UCSD-AML1 (cell line): ENCODE data around the gene EXOSC1.
"Not testable (repeated sequence)": the region's sequence is repeated elsewhere in the genome, so short reads cannot be mapped to it uniquely, and the experiment has no call there.

Source experiments
- DNase-seq: peaks from one replicate; lab custom pipeline; 2025; ENCODE audit not compliant: unreplicated experiment; lab: John Stamatoyannopoulos, UW

Gene EXOSC1, protein sequence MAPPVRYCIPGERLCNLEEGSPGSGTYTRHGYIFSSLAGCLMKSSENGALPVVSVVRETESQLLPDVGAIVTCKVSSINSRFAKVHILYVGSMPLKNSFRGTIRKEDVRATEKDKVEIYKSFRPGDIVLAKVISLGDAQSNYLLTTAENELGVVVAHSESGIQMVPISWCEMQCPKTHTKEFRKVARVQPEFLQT

DNA sequence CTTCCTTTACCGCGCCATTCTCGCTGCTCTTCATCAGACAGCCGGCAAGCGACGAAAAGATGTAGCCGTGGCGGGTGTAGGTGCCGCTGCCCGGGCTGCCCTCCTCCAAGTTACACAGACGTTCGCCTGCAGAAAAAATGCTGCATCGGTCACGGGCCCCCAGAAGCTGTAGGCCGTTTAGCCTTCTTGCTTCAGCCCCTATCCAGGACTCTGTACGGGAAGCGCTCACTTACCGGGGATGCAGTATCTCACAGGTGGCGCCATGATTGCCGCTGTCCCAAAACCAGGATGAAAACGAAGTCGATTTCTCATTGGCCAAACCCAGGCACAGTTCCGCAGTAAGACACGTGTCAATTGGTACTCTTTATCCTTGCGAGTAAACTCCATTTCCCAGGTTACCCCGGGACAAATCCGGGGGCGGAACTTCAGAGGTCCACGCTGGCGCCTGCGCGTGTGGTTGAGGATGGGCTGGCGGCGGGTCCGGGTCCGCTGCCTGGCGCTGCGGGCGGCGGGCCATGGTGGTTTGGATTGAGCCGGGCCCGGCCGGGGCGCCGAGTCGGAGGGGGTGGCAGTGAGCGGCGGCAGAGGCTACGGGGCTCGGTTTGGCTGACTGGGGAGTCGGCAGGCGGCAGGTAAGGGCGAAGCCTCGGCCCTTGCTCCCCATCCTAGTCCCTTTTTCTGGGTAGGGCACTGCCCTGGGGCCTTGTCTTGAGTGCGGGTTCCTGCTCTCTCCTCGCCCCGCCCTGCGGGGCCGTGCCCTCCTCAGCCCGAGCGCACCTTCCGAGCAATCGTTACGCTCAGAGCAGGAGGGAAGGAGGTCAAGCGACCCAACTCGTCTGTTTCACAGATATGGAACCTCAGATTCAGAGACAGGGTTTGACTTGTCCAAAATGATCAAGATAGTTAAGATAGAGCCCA lies at the start of gene EXOSC1, which contains the start of gene ZDHHC16:
Gene EXOSC1, minus strand, starts transcription at position 285 of the 918 bp plus-strand sequence. Its CDS starts 21 bp downstream, at position 264.
Gene ZDHHC16, plus strand, starts transcription at position 454 of the 918 bp plus-strand sequence. CDS start 5,501 bp downstream, outside the sequence.
- peak; percentile 90 for DNase-seq

DNA sequence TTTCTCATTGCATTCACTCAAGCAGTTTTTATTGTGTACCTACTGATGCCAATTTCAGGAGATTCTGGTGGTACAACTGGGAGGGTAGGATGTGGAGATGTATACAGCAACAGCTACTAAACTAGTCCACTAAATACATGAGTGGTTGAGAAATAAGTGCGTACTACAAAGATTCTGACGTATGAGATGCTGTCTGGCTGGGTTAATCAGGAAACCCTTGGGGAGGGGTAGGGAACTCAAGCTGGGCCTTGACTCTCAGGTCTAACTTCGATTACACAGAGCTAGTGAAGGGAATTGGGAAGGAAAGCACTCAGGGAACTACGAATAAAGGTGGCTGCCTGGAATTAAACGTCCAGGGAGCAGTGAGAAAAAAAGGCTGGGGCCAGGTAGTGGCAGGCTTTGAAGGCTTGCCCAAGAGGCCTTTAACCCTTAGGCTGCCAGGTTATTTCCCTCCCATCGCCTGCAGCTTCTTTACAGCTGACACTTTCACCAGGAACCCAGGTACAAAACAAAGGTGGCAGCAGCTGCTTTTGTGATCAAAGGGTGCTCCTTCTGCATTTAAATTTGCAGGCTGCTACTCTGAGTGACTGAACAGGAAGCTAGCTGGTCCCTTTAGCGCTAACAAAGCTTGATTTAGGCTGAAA lies 49.2 kb upstream of the EXOSC1 start:
- DNase-seq = no peak

DNA sequence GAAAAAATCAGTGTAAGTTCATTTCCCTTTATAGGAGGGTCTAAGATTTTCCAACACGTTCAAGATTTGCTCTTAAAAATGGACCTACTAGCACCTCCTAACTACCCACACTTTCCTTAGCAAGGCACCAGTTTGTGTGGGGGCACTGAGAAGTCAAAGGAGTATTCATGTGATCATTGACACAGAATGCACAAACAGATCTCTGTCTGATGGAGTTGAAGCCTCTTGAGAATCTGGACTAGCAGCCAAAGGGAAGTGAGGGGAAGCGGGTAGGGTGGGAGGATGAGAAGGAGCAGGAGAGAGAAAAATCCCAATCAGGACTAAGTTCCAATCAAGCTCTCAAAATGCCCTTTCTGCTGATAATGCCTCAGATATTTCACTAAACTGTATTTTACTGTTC lies 48.3 kb upstream of the EXOSC1 start:
- DNase-seq = no peak

DNA sequence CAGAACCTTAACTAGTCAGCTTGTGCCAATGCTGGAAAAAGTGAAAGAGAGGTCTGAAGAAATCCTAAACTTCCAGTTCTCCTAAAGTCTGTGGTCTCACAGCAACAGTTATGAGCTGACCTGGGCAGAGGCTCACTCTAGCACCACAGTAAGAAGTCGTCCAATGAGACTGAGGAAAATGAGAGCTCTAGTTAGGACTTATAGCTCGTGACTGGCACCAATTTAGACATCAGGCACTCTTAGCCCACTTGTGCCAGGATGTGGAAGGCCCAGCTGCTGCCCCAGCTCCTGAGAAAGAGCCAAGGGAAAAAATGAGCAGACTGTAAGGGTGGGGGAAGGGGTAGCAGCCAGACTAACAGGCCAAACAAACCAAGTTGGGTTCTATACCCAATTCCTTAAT lies 44.8 kb upstream of the EXOSC1 start:
- DNase-seq = no peak

DNA sequence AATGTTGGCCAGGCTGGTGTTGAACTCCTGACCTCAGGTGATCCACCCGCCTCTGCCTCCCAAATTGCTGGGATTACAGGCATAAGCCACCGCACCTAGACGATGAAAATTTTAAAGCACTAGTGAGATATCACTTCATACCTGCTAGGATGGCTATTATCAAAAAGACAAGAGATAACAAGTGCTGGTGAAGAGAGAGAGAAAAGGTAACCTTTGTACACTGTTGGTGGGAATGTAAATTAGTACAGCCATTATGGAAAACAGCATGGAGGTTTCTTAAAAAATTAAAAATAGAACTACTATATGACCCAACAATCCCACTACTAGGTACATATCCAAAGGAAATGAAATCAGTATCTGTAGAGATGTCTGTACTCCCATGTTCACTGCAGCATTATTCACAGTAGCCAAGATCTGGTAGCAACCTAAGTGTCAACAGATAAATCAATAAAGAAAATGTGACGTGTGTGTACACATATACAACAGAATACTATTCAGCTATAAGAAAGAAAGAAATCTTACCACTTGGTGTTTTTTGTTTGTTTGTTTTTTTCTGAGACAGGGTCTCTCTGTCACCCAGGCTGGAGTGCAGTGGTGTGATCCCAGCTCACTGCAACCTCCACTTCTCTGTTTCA lies 40.0 kb upstream of the EXOSC1 start:
- no peak for DNase-seq

DNA sequence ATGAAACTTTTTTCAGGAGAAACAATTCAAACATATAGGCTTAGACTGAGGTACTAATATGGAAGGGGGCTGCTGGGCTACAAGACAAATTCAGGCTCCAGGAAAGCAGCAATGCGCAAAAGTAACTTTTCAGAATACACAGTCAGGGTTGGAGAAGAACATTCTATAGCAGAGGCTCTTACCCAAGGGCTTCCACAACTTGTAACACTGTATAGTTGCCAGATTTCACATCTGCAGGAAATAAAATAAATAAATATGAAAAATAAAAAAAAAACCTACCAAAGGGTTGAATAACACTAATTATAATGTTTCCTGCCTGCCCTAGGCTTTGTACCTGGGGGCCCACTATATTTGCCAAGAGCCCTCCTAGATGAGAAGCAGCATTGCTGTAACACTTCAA lies 38.1 kb upstream of the EXOSC1 start:
- no peak for DNase-seq

DNA sequence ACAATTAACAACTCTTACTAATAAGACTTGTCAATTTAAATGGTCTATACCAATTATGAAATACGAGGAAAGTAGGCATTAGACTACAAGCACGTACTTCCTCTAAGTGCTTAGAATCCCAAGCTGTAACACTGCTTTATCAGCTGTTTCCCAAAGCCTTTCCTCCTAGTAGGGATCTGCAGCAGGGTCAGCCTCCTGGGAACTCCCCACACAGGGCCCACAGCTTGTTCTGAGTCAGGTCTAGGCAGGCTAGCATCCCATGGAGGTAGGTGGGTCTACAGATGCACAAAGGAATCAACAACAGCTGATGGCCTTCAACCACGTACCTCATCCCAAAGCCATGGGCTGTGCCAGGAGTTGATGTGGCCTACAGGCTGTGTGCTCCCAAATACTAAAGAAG lies 37.7 kb upstream of the EXOSC1 start:
- DNase-seq = no peak

DNA sequence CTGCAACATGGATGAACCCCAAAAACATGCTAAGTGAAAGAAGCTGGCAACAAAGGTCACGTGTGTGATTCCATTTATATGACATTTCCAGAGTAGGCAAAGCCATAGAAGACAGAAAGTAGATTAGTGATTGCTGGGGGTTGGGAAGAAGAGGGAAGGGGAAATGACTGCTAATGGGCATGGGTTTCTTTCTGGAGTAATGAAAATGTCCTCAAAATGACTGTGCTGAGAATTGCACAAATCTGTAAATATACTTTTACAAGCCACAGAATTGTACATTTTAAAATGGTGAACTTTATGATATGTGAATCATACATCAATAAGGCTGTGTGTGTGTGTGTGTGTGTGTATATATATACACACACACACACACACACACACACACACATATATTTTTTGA lies 36.6 kb upstream of the EXOSC1 start:
- no peak for DNase-seq

DNA sequence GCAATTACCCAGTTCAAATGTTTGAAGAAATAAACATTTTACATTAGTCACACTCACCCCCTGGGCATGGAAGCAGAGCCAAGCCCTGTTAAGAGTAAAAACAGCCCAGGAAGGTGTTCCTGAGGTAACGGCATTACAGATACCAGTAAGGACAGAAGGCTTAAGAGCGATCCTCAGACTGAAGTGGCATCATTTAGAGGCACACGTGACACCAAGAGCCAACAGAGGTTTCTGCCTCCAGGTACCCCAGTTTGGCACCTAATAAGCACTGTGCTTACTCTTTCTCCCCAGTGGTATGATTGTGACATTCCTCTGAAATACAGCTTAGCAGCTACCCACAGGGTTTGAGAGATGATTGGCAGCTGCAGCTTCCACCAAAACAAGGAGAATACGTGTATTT lies 35.3 kb upstream of the EXOSC1 start:
- no peak for DNase-seq

DNA sequence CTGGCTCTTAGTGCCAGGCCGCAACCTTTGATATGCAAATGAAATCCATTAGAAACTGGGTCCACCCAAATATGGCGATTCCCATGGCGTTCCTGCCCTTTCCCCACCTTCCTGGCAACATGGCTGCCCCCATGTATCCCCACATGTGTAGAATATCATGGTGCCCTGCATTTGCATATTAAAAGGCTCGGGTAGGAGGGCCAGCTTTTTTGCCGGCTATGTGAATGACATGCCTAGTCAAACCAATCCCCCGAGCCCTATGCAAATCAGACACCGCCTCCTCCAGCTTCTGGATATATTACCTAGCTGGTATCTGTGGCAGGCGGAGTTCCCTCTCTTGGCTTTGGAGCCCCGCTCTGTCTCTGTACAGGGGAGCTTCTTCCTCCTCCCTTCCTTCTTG lies 34.1 kb upstream of the EXOSC1 start:
- no peak for DNase-seq

DNA sequence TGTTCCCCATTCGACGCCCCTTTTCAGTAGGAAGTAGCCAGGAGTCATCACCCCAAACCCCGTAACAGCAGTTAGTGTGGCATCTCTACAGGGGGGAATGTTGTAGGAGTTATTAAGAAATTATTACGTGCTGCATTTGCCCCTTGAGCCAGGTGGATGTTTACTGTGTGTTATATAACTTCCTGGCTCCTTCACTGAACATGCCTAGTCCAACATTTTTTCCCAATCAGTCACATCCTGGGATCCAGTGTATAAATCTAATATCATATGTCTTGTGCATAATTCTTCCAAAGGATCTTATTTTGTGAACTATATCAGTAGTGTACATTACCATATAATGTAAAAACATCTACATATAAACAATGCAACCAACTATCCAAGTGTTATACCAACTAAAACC lies 33.6 kb upstream of the EXOSC1 start:
- DNase-seq = not testable (repeated sequence)

DNA sequence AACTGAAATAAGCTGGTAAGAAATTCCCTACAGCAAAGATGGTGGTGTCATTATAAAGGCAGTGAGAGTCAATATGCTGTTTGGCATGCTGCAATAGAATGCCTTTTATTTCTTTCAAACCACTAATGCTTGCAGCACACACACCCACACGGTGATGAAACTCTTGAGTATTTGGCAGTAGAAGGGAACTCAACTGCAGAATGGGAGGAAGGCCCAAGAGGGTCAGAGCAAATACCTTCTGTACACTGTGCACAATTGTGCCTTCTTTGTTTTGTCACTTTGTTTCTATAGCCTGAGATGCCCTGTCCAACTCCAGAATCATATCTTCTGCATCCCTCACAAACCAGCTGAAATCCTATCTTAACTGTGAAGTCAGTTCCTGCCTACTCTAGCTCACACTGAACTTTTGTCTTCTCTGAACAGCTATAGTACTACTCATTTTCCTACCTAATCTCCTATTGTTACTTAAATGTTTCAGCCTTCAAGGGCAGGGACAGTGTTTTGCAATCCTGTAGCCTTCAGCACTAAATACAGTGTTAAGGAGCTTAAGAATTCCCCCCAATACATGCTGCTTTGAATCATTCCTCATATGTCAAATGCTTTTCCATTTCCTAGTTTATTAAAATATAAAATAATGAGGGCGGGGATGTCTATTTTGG lies 30.3 kb upstream of the EXOSC1 start:
- DNase-seq = no peak

DNA sequence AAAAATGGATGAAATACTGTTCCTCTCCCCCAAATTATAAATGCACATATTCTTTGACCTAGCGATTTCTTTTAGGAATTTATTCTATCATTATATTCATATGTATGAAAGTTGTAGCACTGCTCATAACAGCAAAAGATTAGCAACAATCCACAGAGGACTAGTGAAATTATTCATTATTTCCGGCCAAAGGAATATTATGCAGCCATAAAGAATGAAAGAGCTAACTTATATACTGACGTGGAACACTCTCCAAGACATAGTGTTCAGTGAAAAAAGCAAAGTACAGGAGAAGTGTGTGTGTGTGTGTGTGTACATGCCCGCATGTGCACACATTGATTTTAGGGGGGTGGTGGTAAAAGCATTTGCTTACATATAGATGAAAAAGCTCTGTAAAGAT lies 29.1 kb upstream of the EXOSC1 start:
- DNase-seq = no peak

DNA sequence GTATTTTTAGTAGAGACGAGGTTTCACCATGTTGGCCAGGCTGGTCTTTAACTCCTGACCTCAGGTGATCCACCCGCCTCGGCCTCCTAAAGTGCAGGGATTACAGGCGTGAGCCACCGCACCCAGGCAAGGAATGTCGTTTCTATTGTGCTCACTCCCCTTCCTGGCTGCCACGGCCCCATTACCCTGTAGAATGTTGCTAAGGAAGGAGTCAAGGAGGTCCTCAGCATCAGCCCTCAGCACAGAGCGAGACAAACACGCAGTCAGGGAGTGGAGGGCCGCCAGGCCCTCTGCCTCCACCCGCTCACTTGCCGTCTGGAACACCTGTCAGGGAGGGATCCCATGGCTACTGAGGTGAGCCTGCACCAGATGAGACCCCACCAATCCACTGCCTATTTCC lies 23.0 kb upstream of the EXOSC1 start:
- DNase-seq = not testable (repeated sequence)

DNA sequence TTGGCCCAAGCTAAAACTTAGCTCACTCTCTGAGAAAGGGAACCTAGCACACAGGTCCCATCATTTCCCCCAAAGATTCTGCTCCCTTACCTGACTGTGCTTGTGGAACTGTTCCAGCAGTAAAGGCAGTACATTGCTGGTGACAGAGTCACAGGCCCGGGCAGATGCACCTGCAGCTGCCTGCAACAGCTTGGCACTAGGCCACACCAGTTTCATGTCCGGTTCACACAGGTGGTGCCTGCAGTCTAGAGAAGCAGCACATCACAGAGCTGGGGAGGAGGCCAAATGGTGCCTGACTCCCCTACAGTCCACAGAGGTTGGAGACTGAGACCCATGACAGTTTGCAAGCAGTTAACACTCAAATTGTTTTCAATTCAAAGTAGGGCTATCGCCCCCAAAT lies 22.4 kb upstream of the EXOSC1 start:
- DNase-seq = no peak

DNA sequence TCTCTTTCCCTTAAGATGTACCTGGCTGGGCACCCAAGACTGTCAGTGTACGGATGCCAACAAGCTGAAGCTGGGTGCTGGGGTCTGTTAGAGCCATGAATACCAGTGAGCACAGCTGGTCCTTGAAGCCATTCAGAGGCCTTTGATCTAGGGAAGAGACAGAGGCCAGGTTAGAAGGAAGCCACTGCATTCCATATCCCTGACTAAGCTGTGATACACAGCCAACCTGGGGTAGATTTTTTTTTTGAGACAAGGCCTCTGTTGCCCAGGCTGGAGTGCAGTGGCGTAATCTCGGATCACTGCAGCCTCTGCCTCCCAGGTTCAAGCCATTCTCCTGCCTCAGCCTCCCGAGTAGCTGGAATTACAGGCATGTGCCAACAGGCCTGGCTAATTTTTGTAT lies 20.9 kb upstream of the EXOSC1 start:
- no peak for DNase-seq

DNA sequence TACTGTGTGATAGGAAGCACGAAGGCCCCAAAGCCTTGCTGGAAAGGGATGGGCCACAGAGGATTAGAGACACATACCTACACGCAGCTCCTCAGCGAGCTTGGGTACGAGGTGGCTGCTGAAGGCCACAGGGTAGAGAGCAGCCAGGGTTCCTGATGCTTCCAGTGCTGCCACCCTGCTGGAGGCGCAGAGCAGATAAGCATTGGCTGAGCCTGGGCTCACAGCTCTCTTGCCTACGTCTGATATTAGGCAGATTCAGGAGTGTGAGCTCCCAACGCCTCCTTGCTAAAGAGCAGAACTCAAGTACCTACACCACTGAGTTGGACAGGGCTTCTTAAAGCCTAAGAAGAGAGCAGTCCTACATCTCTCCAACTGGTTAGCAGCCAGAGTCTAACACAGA lies 20.2 kb upstream of the EXOSC1 start:
- no peak for DNase-seq

DNA sequence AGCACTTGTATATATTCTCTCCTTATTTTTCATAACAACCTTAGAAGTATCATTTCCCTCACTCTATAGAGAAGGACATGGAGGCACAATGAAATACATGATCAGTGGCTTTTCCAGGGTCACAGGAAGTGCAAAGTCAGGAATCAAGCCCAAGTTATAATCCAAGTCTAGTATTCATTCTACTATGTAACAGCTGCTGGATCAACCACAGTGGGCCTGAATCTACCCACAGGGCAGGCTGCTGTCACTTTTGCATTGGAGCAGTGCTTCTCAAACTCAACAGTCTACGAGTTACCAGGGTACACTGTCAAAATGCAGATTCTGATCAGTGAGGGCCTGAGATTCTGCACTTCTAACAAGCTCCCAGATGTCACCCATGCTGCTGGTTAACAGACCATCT lies 18.4 kb upstream of the EXOSC1 start:
- no peak for DNase-seq

DNA sequence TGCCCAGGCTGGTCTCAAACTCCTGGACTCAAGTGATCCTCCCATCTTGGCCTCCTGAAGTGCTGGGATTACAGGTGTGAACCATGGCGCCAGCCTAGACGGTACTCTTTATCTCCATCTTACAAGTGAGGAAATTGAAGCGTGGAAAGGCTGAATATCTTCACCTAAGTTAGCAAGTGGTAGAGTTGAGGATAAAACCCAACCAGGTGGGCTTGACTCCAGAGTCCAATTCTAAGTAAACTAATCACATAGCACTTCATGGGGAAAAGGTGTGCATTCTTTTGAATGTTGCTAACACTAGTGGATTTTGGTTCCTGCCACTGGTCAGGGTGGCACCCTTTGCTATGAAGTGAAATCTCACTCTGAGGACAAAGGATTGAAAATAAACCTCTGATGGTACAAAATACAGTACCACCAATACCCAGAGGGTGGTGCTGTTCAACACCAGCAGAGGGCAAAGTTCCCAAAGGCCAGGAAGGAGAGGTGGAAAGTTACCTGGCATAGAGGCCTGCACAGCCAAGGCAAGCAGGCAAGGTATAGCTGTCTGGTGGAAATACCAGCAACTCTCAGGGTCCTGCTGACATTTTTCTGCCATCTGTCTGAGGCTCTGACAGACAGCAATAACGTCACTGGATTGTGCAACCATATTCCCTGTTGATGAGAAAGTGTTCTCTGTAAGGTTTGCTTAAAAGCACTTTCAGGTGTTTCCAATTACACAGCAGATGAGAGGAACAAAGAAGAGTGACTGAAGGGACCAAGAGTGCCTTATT lies 17.7 kb upstream of the EXOSC1 start:
- peak; percentile 31 for DNase-seq

DNA sequence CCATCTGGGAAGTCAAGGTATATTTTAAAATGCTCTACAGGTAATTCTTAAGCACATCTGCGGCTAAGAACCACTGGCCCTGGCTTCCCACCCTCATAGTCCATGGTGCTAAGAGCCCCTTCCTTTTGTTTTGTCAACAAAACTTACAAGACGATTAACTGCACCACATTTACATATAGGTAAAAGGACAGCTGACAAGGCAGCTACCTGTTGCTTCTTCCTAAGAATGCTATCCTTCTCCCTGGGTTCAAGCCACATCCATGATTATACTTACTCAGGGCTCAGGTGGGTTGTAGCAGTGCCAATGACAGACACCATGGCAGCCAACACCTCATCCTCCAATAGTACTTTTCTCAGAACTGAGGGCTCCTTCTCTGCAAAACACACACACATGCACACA lies 16.5 kb upstream of the EXOSC1 start:
- no peak for DNase-seq
